Colonic mucosa (tissue), 4 donors: ENCODE results near the gene EEF1A2. TPM values are rescaled to one million over a fixed set of nuclear protein-coding genes. Genes with fewer than 3 reads are reported as not detected.
"Not testable (repeated sequence)": the region's sequence is repeated elsewhere in the genome, so short reads cannot be mapped to it uniquely, and the experiment has no call there.

Source experiments
- DNase-seq: peaks from one replicate; pipeline ENCODE4 v3.0.0-alpha.2; 2020
- H3K27ac ChIP-seq: fragments of 200-600 bp; one replicate; pipeline ENCODE4 v1.8.0; 2021
- H3K27me3 ChIP-seq: fragments of 200-600 bp; one replicate; pipeline ENCODE4 v1.8.0; 2021
- H3K36me3 ChIP-seq: fragments of 200-600 bp; one replicate; pipeline ENCODE4 v1.8.0; 2021
- H3K4me1 ChIP-seq: fragments of 200-600 bp; one replicate; pipeline ENCODE4 v1.8.0; 2021; ENCODE audit warnings: mild to moderate bottlenecking
- H3K4me3 ChIP-seq: fragments of 200-600 bp; one replicate; pipeline ENCODE4 v1.8.0; 2021
- H3K9ac ChIP-seq, 2 donors: one replicate each; pipeline ENCODE4 v1.7.0; 2013; ENCODE audit warnings: control low read depth in 2 of 2, low read depth in 2 of 2, low read length in 2 of 2
- H3K9me3 ChIP-seq: fragments of 200-600 bp; one replicate; pipeline ENCODE4 v1.8.0; 2021
- intact Hi-C: fragments of 100-400 bp; cut with DNase I; formaldehyde crosslinking; loops from one replicate; pipeline ENCODE4 v1.14.1; 2022
- total RNA-seq, 2 donors: library from RNA; stranded (reverse); fragmentation: NEBNext Ultra II Directional in 1 of 2; extraction: Animal tissue kit (Norgen Biotek cat#: 25700) in 1 of 2; gene quantifications; one replicate each; pipeline ENCODE4 v1.2.1, GENCODE V29; 2021
- TF ChIP-seq, protein P1 (sequence below): fragments of 200-600 bp; IDR thresholded peaks from one replicate; pipeline ENCODE4 v1.8.0; 2022; ENCODE audit warnings: antibody characterized with exemption, mild to moderate bottlenecking
- donor health status: healthy.
- donor health status: DM: no; HTN: no; CAD: no.
- donor health status: DM: no; HTN: no; CAD: no.

Gene EEF1A2
- total RNA-seq, 2 donors from 2014 or later: 1.5 to 3.2 TPM

DNA sequence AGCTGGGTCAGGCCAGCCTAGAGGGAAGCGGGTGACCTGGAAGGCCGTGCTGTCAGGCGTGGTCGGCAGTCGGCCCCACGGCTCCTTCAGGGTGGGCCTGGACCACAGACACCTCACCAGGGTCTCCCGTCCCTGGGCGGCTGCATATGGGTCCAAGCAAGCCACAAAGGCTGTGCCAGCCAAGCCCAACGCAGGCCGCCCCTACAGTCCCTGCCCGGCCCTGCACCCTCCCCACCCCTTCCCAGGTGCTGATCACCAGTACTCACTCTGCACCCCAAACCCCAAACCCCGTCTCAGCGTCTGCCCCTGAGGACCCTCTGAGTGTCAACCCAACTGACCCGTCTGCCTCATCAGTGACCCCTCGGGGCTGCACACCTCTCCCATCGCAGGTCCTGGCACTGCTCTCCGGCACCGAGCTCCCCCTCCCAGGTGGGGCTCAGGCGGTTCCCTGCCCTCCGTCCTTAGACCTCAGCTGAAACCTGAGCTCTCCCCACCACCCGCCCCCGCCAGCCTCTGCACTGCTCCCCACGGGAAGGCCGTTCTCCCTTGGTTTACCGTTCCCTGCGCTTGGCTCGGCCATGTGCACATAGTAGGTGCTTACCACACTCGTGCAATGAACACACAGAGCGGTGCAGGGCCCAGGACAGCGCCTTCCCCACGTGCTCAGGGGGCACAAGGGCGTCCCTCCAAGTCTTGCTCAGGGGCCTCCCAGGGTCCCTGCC, 20.2 kb upstream of the EEF1A2 start:
- Histone ChIP-seq H3K27me3 (no peaks in the 10 kb centered on the region), H3K36me3 (no peaks in the 10 kb centered on the region), H3K4me1 (peaks cover 5% of the 10 kb centered on the region), H3K4me3 (peak overlapping the region; percentile 91), H3K9me3 (no peaks in the 10 kb centered on the region), H3K27ac (no peak overlapping the region), H3K9ac (peak overlapping the region; percentile 61 to 70)
- no peak for DNase-seq
- intact Hi-C loops: no loop called here
- TF ChIP-seq, protein P1, sequence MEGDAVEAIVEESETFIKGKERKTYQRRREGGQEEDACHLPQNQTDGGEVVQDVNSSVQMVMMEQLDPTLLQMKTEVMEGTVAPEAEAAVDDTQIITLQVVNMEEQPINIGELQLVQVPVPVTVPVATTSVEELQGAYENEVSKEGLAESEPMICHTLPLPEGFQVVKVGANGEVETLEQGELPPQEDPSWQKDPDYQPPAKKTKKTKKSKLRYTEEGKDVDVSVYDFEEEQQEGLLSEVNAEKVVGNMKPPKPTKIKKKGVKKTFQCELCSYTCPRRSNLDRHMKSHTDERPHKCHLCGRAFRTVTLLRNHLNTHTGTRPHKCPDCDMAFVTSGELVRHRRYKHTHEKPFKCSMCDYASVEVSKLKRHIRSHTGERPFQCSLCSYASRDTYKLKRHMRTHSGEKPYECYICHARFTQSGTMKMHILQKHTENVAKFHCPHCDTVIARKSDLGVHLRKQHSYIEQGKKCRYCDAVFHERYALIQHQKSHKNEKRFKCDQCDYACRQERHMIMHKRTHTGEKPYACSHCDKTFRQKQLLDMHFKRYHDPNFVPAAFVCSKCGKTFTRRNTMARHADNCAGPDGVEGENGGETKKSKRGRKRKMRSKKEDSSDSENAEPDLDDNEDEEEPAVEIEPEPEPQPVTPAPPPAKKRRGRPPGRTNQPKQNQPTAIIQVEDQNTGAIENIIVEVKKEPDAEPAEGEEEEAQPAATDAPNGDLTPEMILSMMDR: no peak

DNA sequence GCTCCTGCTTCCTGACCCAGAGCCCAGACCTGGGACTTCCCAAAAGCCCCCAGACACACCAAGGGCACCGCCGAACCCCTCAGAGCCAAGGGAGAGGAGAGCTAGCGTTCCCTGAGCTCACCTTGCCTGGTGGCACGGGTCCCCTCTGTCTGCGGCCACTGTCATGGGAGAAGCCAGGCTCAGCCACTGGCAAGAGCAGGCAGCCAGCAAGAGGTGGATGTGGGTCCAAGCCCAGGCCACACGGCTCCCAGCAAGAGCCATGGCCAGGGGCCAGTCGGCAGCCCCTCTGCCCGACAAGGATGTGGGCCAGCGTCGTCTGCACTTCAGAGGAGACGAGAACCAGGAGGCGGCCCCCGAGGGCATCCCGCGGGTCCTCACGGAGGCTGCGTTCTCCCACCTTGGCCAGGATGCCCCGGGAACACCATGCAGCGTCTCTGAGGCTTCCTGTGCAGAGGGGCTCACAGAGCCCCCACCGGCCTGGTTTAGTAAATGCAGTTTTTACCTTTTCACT, 19.5 kb upstream of the EEF1A2 start:
- intact Hi-C loops: no loop called here
- TF ChIP-seq, protein P1: no peak
- DNase-seq: no peak
- Histone ChIP-seq H3K4me3 (no peak overlapping the region), H3K36me3 (no peaks in the 10 kb centered on the region), H3K27ac (no peak overlapping the region), H3K9me3 (no peaks in the 10 kb centered on the region), H3K9ac (no peak overlapping the region), H3K27me3 (no peaks in the 10 kb centered on the region), H3K4me1 (peaks cover 5% of the 10 kb centered on the region)

GRCh38 chr20:63517376-63518309, 18.8 kb upstream of the EEF1A2 start:
- no peaks in the 10 kb centered on the region for H3K36me3 ChIP-seq
- H3K27me3 ChIP-seq: no peaks in the 10 kb centered on the region
- no peak overlapping the region for H3K4me3 ChIP-seq
- TF ChIP-seq, protein P1: no peak
- H3K27ac ChIP-seq: no peak overlapping the region
- H3K4me1 ChIP-seq: peaks cover 5% of the 10 kb centered on the region
- no peak overlapping the region for H3K9ac ChIP-seq
- intact Hi-C loops: no loop called here
- H3K9me3 ChIP-seq: no peaks in the 10 kb centered on the region
- DNase-seq: no peak

DNA sequence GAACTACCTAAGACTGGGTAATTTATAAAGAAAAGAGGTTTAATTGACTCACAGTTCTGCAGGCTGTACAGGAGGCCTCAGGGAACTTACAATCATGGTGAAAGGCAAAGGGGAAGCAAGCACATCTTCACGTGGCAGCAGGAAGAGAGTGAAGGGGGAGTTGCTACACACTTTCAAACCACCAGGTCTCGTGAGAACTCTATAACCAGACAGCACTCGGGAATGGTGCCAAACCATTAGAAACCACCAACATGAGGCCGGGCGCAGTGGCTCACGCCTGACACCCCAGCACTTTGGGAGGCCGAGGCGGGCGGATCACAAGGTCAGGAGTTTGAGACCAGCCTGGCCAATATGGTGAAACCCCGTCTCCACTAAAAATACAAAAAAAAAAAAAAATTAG, 15.6 kb upstream of the EEF1A2 start:
- not testable (repeated sequence) for DNase-seq, H3K36me3 ChIP-seq

DNA sequence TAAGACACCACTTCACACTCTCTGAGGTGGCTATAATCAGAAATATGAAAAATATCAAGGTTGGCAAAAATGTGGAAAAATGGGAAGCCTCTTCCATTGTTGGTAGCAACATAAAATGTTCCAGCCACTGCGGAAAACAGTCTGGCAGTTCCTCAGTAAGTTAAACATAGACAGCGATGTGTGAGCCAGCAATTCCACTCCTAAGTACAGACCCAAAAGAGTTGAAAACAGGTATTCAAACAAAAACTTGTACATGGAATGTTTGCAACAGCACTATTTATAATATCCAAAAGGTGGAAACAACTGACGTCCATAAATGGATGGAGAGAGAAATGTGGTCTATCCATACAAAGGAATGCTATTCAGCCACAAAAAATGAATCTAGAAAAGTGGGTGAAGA, 14.3 kb upstream of the EEF1A2 start:
- intact Hi-C loops: no loop called here
- Histone ChIP-seq H3K27ac (no peak overlapping the region), H3K9me3 (no peaks in the 10 kb centered on the region), H3K36me3 (no peaks in the 10 kb centered on the region), H3K4me1 (no peaks in the 10 kb centered on the region), H3K27me3 (no peaks in the 10 kb centered on the region), H3K9ac (no peak overlapping the region), H3K4me3 (no peak overlapping the region)
- no peak for DNase-seq
- TF ChIP-seq, protein P1: no peak

More for the DNA sequence above, 15.6 kb upstream of the EEF1A2 start:
- H3K9ac ChIP-seq, H3K9me3 ChIP-seq, H3K27ac ChIP-seq, H3K4me3 ChIP-seq, H3K27me3 ChIP-seq, H3K4me1 ChIP-seq, intact Hi-C loops: not testable (repeated sequence)
